WTC11 (cell line): Measurements from ENCODE around the gene NPAS3. TPM values are rescaled to one million over a fixed set of nuclear protein-coding genes. Genes with fewer than 3 reads are reported as not detected.

Experiments
- ATAC-seq: fragments of 200-7000 bp; cut with Tn5 transposase; 2 replicates; pipeline ENCODE4 v1.10.0; 2021; ENCODE audit warnings: mild to moderate bottlenecking, moderate library complexity
- CTCF ChIA-PET: fragments of 300-600 bp; sonication (Branson Sonifier 250); formaldehyde crosslinking; loops from one replicate; lab custom pipeline; 2021; ENCODE audit warnings: antibody characterized with exemption; lab: Charles Lee
- POLR2A ChIA-PET: fragments of 350-600 bp; sonication (Branson Sonifier 250); formaldehyde crosslinking; loops from one replicate; lab custom pipeline; 2021; ENCODE audit warnings: antibody characterized with exemption; lab: Charles Lee
- DNase-seq: peaks from one replicate; pipeline ENCODE4 v3.0.0; 2021; ENCODE audit warnings: low spot score
- H3K27ac Mint-ChIP-seq: 2 replicates; pipeline ENCODE4 v1.8.0; 2021; ENCODE audit warnings: mixed read lengths
- H3K27me3 Mint-ChIP-seq: 2 replicates; pipeline ENCODE4 v1.8.0; 2021; ENCODE audit warnings: low read depth, mild to moderate bottlenecking, moderate library complexity, mixed read lengths
- H3K36me3 Mint-ChIP-seq: 2 replicates; pipeline ENCODE4 v1.8.0; 2021; ENCODE audit warnings: mixed read lengths
- H3K4me1 Mint-ChIP-seq: 2 replicates; pipeline ENCODE4 v1.8.0; 2022; ENCODE audit warnings: mixed read lengths
- H3K4me3 Mint-ChIP-seq: 2 replicates; pipeline ENCODE4 v1.8.0; 2021; ENCODE audit warnings: mild to moderate bottlenecking, moderate library complexity, mixed read lengths
- H3K9me3 Mint-ChIP-seq: 2 replicates; pipeline ENCODE4 v1.8.0; 2021; ENCODE audit warnings: mixed read lengths
- EMX1 ChIP-seq: fragments of 250-450 bp; sonication (Bioruptor Pico); IDR thresholded peaks from 2 replicates; pipeline ENCODE4 v1.8.0; 2021; ENCODE audit warnings: mild to moderate bottlenecking
- HMGA2 ChIP-seq: fragments of 250-450 bp; sonication (Bioruptor Pico); IDR thresholded peaks from 2 replicates; pipeline ENCODE4 v1.4.0; 2021; ENCODE audit warnings: mild to moderate bottlenecking, moderate library complexity
- JUN ChIP-seq: sonication (generic); formaldehyde crosslinking; IDR thresholded peaks from 2 replicates; pipeline ENCODE4 v1.8.0; 2023; ENCODE audit warnings: mild to moderate bottlenecking, missing genetic modification reagents
- NR3C1 ChIP-seq: sonication (generic); formaldehyde crosslinking; conservative IDR thresholded peaks from 2 replicates; pipeline ENCODE4 v1.8.1; 2023; ENCODE audit warnings: low read depth, mild to moderate bottlenecking, missing genetic modification reagents
- SP1 ChIP-seq: sonication (generic); formaldehyde crosslinking; conservative IDR thresholded peaks from 2 replicates; pipeline ENCODE4 v1.8.1; 2022; ENCODE audit warnings: missing genetic modification reagents
- TCF7 ChIP-seq: sonication (generic); formaldehyde crosslinking; IDR thresholded peaks from 2 replicates; pipeline ENCODE4 v1.8.0; 2022; ENCODE audit warnings: mild to moderate bottlenecking, low read depth, missing genetic modification reagents, moderate library complexity
- TEAD4 ChIP-seq: sonication (generic); formaldehyde crosslinking; IDR thresholded peaks from 2 replicates; pipeline ENCODE4 v1.8.0; 2022; ENCODE audit warnings: mild to moderate bottlenecking, missing genetic modification reagents
- ZNF121 ChIP-seq: sonication (generic); formaldehyde crosslinking; IDR thresholded peaks from 2 replicates; pipeline ENCODE4 v1.8.0; 2023; ENCODE audit warnings: missing genetic modification reagents
- ZNF138 ChIP-seq: sonication (generic); formaldehyde crosslinking; conservative IDR thresholded peaks from 2 replicates; pipeline ENCODE4 v1.8.1; 2022; ENCODE audit warnings: mild to moderate bottlenecking, moderate library complexity, missing genetic modification reagents
- ZNF263 ChIP-seq: sonication (generic); formaldehyde crosslinking; IDR thresholded peaks from 2 replicates; pipeline ENCODE4 v1.8.1; 2022; ENCODE audit warnings: low read depth, mild to moderate bottlenecking, moderate library complexity, missing genetic modification reagents
- ZNF423 ChIP-seq: fragments of 250-450 bp; sonication (Bioruptor Pico); IDR thresholded peaks from 2 replicates; pipeline ENCODE4 v2.1.2; 2022; ENCODE audit warnings: mild to moderate bottlenecking, moderate library complexity
- total RNA-seq: library from RNA; stranded (reverse); gene quantifications from 3 replicates; pipeline ENCODE4 v1.2.3, GENCODE V29; 2021
- TF ChIP-seq, protein P1 (sequence below): fragments of 250-450 bp; sonication (Bioruptor Pico); IDR thresholded peaks from 2 replicates; pipeline ENCODE4 v1.9.0; 2021; ENCODE audit warnings: mild to moderate bottlenecking
- TF ChIP-seq, protein P2 (sequence below): sonication (generic); formaldehyde crosslinking; IDR thresholded peaks from 2 replicates; pipeline ENCODE4 v1.8.0; 2023; ENCODE audit warnings: missing genetic modification reagents
- TF ChIP-seq, protein P3 (sequence below): sonication (generic); formaldehyde crosslinking; IDR thresholded peaks from 2 replicates; pipeline ENCODE4 v1.8.1; 2023; ENCODE audit warnings: mild to moderate bottlenecking, missing genetic modification reagents, moderate library complexity
- TF ChIP-seq, protein P4 (sequence below): sonication (generic); formaldehyde crosslinking; IDR thresholded peaks from 2 replicates; pipeline ENCODE4 v1.8.0; 2022; ENCODE audit warnings: mild to moderate bottlenecking, missing genetic modification reagents
- TF ChIP-seq, protein P5 (sequence below): sonication (generic); formaldehyde crosslinking; IDR thresholded peaks from 2 replicates; pipeline ENCODE4 v1.8.1; 2022; ENCODE audit warnings: low read depth, mild to moderate bottlenecking, moderate library complexity, missing genetic modification reagents, borderline replicate concordance
- TF ChIP-seq, protein P6 (sequence below): sonication (generic); formaldehyde crosslinking; IDR thresholded peaks from 2 replicates; pipeline ENCODE4 v1.8.1; 2023; ENCODE audit warnings: mild to moderate bottlenecking, missing genetic modification reagents, moderate library complexity
- TF ChIP-seq, protein P7 (sequence below): sonication (generic); formaldehyde crosslinking; IDR thresholded peaks from 2 replicates; pipeline ENCODE4 v1.8.1; 2023; ENCODE audit warnings: mild to moderate bottlenecking, missing genetic modification reagents
- TF ChIP-seq, protein P8 (sequence below): sonication (generic); formaldehyde crosslinking; IDR thresholded peaks from 2 replicates; pipeline ENCODE4 v1.8.0; 2022; ENCODE audit warnings: mild to moderate bottlenecking, missing genetic modification reagents

NPAS3 gene
- total RNA-seq, 1 experiment from 2014 or later = 3.2 TPM

DNA sequence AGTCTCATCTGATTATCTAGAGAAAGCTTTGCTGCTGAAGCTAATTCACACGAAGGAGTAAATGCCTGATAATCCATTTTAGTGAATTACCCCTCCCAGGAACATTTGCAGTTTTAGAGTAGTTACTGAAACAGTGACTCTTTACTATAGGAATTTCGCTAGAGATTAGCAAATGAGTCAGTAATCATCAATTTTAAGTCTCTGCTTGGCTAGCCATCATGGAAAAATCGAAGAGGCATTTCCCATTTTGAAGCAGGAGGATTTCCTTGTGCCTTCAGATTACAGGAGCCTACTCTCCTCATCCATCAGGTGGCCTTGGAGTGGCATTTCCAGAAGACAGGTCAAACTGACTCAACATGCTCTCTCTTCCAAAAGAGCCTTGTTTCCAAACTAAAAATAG lies 857.7 kb downstream of the NPAS3 start (continued):
- TF ChIP-seq, protein P1, sequence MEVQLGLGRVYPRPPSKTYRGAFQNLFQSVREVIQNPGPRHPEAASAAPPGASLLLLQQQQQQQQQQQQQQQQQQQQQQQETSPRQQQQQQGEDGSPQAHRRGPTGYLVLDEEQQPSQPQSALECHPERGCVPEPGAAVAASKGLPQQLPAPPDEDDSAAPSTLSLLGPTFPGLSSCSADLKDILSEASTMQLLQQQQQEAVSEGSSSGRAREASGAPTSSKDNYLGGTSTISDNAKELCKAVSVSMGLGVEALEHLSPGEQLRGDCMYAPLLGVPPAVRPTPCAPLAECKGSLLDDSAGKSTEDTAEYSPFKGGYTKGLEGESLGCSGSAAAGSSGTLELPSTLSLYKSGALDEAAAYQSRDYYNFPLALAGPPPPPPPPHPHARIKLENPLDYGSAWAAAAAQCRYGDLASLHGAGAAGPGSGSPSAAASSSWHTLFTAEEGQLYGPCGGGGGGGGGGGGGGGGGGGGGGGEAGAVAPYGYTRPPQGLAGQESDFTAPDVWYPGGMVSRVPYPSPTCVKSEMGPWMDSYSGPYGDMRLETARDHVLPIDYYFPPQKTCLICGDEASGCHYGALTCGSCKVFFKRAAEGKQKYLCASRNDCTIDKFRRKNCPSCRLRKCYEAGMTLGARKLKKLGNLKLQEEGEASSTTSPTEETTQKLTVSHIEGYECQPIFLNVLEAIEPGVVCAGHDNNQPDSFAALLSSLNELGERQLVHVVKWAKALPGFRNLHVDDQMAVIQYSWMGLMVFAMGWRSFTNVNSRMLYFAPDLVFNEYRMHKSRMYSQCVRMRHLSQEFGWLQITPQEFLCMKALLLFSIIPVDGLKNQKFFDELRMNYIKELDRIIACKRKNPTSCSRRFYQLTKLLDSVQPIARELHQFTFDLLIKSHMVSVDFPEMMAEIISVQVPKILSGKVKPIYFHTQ (CRISPR knock-in tag) = no peak
- no peak for TF ChIP-seq TCF7 (CRISPR knock-in tag)
- no peak for TF ChIP-seq ZNF423
- TF ChIP-seq, protein P2, sequence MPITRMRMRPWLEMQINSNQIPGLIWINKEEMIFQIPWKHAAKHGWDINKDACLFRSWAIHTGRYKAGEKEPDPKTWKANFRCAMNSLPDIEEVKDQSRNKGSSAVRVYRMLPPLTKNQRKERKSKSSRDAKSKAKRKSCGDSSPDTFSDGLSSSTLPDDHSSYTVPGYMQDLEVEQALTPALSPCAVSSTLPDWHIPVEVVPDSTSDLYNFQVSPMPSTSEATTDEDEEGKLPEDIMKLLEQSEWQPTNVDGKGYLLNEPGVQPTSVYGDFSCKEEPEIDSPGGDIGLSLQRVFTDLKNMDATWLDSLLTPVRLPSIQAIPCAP (CRISPR knock-in tag) = no peak
- TF ChIP-seq ZNF263 (CRISPR knock-in tag) = no peak
- TF ChIP-seq, protein P3, sequence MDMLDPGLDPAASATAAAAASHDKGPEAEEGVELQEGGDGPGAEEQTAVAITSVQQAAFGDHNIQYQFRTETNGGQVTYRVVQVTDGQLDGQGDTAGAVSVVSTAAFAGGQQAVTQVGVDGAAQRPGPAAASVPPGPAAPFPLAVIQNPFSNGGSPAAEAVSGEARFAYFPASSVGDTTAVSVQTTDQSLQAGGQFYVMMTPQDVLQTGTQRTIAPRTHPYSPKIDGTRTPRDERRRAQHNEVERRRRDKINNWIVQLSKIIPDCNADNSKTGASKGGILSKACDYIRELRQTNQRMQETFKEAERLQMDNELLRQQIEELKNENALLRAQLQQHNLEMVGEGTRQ (CRISPR knock-in tag) = no peak
- no peak for TF ChIP-seq NR3C1 (CRISPR knock-in tag)
- TF ChIP-seq ZNF121 = no peak
- TF ChIP-seq, protein P4, sequence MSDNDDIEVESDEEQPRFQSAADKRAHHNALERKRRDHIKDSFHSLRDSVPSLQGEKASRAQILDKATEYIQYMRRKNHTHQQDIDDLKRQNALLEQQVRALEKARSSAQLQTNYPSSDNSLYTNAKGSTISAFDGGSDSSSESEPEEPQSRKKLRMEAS (CRISPR knock-in tag) = no peak

DNA sequence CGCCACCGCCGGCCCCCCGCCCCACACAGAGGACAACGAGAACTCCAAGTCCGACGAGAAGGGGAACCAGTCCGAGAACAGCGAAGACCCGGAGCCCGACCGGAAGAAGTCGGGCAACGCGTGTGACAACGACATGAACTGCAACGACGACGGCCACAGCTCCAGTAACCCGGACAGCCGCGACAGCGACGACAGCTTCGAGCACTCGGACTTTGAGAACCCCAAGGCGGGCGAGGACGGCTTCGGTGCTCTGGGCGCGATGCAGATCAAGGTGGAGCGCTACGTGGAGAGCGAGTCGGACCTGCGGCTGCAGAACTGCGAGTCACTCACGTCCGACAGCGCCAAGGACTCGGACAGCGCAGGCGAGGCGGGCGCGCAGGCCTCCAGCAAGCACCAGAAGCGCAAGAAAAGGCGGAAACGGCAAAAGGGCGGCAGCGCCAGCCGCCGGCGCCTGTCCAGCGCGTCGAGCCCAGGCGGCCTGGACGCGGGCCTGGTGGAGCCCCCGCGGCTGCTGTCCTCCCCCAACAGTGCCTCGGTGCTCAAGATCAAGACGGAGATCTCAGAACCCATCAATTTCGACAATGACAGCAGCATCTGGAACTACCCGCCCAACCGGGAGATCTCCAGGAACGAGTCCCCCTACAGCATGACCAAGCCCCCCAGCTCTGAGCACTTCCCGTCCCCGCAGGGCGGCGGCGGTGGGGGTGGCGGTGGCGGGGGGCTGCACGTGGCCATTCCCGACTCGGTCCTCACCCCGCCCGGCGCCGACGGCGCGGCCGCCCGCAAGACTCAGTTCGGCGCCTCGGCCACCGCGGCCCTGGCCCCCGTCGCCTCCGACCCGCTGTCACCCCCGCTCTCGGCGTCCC lies 861.3 kb downstream of the NPAS3 start:
- no peaks in the 10 kb centered on the region for H3K9me3 Mint-ChIP-seq
- ChIA-PET CTCF (no interaction called here), POLR2A (no interaction called here)
- peaks cover 22% of the 10 kb centered on the region for H3K4me1 Mint-ChIP-seq
- DNase-seq (peak; percentile 13), ATAC-seq (no peak)
- peaks cover 25% of the 10 kb centered on the region for H3K27me3 Mint-ChIP-seq
- TF ChIP-seq JUN (CRISPR knock-in tag) (no peak), HMGA2 (no peak), ZNF138 (no peak), SP1 (CRISPR knock-in tag) (no peak), EMX1 (CRISPR knock-in tag) (no peak), TEAD4 (CRISPR knock-in tag) (no peak)
- TF ChIP-seq, protein P2 (CRISPR knock-in tag) = no peak
- TF ChIP-seq, protein P5, sequence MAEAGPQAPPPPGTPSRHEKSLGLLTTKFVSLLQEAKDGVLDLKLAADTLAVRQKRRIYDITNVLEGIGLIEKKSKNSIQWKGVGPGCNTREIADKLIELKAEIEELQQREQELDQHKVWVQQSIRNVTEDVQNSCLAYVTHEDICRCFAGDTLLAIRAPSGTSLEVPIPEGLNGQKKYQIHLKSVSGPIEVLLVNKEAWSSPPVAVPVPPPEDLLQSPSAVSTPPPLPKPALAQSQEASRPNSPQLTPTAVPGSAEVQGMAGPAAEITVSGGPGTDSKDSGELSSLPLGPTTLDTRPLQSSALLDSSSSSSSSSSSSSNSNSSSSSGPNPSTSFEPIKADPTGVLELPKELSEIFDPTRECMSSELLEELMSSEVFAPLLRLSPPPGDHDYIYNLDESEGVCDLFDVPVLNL (CRISPR knock-in tag) = no peak
- TF ChIP-seq, protein P6, sequence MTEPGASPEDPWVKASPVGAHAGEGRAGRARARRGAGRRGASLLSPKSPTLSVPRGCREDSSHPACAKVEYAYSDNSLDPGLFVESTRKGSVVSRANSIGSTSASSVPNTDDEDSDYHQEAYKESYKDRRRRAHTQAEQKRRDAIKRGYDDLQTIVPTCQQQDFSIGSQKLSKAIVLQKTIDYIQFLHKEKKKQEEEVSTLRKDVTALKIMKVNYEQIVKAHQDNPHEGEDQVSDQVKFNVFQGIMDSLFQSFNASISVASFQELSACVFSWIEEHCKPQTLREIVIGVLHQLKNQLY = no peak
- TF ChIP-seq, protein P7, sequence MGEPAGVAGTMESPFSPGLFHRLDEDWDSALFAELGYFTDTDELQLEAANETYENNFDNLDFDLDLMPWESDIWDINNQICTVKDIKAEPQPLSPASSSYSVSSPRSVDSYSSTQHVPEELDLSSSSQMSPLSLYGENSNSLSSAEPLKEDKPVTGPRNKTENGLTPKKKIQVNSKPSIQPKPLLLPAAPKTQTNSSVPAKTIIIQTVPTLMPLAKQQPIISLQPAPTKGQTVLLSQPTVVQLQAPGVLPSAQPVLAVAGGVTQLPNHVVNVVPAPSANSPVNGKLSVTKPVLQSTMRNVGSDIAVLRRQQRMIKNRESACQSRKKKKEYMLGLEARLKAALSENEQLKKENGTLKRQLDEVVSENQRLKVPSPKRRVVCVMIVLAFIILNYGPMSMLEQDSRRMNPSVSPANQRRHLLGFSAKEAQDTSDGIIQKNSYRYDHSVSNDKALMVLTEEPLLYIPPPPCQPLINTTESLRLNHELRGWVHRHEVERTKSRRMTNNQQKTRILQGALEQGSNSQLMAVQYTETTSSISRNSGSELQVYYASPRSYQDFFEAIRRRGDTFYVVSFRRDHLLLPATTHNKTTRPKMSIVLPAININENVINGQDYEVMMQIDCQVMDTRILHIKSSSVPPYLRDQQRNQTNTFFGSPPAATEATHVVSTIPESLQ = no peak
- TF ChIP-seq, protein P8, sequence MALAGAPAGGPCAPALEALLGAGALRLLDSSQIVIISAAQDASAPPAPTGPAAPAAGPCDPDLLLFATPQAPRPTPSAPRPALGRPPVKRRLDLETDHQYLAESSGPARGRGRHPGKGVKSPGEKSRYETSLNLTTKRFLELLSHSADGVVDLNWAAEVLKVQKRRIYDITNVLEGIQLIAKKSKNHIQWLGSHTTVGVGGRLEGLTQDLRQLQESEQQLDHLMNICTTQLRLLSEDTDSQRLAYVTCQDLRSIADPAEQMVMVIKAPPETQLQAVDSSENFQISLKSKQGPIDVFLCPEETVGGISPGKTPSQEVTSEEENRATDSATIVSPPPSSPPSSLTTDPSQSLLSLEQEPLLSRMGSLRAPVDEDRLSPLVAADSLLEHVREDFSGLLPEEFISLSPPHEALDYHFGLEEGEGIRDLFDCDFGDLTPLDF (CRISPR knock-in tag) = no peak
- H3K36me3 Mint-ChIP-seq = no peaks in the 10 kb centered on the region
- no peak overlapping the region for H3K27ac Mint-ChIP-seq
- H3K4me3 Mint-ChIP-seq = no peak overlapping the region
